IPS-18a (cell line): ENCODE data around the gene SEMA6A.
"Not testable (repeated sequence)": the region's sequence is repeated elsewhere in the genome, so short reads cannot be mapped to it uniquely, and the experiment has no call there.

Experiments
- H3K27ac ChIP-seq: one replicate; pipeline ENCODE4 v1.5.1; 2013; ENCODE audit warnings: low read length
- H3K27me3 ChIP-seq: one replicate; pipeline ENCODE4 v1.6.1; 2013; ENCODE audit warnings: mild to moderate bottlenecking, low read length; ENCODE audit not compliant: control insufficient read depth, insufficient read depth
- H3K36me3 ChIP-seq: one replicate; pipeline ENCODE4 v1.6.1; 2013; ENCODE audit warnings: low read depth, low read length; ENCODE audit not compliant: control insufficient read depth
- H3K4me1 ChIP-seq: one replicate; pipeline ENCODE4 v1.6.1; 2013; ENCODE audit warnings: low read depth, low read length; ENCODE audit not compliant: control insufficient read depth
- H3K4me3 ChIP-seq: one replicate; pipeline ENCODE4 v1.5.1; 2013; ENCODE audit warnings: low read length
- H3K9ac ChIP-seq: one replicate; pipeline ENCODE4 v1.6.1; 2013; ENCODE audit warnings: mild to moderate bottlenecking, low read length, moderate library complexity
- H3K9me3 ChIP-seq: one replicate; pipeline ENCODE4 v1.6.1; 2013; ENCODE audit warnings: low read depth, low read length; ENCODE audit not compliant: control insufficient read depth

Gene SEMA6A

DNA sequence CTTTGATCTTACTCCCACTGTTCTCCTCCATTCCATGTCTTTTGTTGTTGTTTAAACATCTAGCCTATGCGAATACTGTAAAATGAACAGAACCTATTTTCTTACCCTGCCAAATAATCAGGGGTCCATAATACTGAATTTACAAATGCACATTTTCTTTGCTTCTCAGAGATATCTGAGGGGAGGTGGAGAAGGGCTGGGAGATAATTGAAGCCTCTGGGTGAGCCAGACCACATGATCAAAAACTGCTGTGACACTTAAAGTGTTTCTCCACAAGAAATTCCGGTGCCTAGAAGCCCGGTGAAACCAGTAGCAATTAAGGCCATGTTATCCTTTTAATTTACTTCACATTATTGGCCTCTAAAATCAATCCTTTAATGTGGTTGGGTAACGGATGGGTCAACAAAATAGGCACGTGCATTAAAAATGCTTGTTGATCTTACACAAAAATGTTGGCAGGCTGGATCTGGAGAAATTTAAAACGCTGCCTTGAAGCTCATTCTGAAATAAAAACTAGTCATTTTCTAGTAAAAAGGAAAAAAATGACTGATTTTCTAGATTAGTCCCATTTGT, 10.8 kb downstream of the SEMA6A start:
- Histone ChIP-seq H3K36me3 (peaks cover 19% of the 10 kb centered on the region), H3K27me3 (no peaks in the 10 kb centered on the region), H3K9ac (no peak overlapping the region), H3K4me3 (peak overlapping the region; percentile 17), H3K4me1 (peaks cover 97% of the 10 kb centered on the region), H3K27ac (no peak overlapping the region), H3K9me3 (no peaks in the 10 kb centered on the region)

DNA sequence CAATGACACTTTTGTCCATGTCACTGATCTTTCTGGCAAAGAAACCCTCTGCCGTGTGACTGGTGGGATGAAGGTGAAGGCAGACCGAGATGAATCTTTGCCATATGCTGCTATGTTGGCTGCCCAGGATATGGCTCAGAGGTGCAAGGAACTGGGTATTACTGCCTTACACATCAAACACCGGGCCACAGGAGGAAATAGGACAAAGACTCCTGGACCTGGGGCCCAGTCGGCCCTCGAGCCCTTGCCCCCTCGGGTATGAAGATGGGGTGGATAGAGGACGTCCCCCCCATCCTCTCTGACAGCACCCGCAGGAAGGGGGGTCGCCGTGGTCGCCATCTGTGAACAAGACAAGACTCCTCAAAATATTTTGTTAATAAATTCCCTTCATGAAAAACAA, 12.0 kb downstream of the SEMA6A start:
- Histone ChIP-seq H3K9me3 (no peaks in the 10 kb centered on the region), H3K27ac (no peak overlapping the region), H3K9ac (no peak overlapping the region), H3K4me3 (no peak overlapping the region), H3K27me3 (no peaks in the 10 kb centered on the region), H3K36me3 (peaks cover 10% of the 10 kb centered on the region), H3K4me1 (peaks cover 92% of the 10 kb centered on the region)

DNA sequence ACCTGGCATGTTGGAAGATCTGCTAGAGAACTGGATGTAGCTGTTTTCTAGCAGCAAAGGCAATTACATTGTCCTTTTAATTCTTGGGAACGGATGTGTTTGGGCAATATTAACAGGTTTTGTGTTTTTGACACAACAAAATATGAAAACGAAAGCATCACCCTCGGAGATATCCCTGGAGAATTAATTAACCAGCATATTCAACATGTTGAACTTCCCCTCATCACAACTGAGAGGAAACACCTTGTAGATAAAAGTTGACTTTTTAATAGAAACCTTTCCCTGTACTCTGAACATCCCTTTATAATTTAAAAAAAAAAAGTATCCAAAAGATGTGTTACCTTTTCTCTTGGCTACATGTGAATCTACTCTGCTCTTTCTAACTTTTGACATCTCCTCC, 13.0 kb downstream of the SEMA6A start:
- Histone ChIP-seq H3K9ac (no peak overlapping the region), H3K27ac (no peak overlapping the region), H3K4me1 (peaks cover 86% of the 10 kb centered on the region), H3K4me3 (no peak overlapping the region), H3K27me3 (no peaks in the 10 kb centered on the region), H3K36me3 (peaks cover 6% of the 10 kb centered on the region), H3K9me3 (no peaks in the 10 kb centered on the region)

DNA sequence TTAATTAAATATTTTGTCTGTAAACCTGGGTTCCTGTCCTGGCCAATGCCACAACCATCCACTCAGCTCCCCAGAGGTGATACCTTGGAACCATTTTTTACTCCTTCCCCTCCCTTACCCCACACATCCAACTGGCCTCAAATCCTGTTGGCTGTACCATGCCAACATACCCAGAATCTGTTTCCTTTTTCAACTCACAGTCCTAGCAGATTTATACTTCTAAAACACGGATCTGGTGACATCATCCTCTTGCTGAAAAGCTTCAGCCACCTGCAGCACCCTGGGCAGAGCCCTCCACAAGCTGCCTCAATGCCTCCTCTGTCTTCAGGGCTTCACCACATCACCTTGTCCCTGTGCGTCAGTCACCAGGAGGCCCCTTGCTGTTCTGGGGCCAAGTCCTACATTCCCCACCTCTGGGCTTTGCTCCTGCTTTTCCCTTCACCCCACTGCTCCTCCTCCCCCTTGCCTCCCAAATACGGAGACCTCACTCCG, 14.9 kb downstream of the SEMA6A start:
- no peak overlapping the region for H3K27ac ChIP-seq
- peaks cover 72% of the 10 kb centered on the region for H3K4me1 ChIP-seq

DNA sequence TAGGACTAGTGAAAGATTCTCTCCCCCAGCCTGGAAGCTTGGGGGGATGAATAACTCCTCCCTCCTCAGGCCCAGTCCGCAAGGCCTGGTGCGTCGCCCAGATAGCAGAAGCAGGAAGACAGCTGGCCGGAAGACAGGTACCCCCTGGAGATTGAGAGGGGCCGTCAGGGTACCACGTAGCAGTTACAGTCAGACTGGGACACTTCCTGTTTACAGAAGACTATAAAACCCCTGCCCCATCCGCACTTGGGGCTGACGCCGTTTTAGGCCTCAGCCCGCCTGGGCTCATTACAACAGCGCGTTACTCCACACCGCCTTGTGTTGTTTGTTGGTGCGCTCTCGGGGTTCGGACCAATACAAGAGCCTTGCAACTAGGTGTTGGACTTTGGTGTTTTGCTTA, 15.4 kb downstream of the SEMA6A start:
- no peaks in the 10 kb centered on the region for H3K36me3 ChIP-seq
- H3K9ac ChIP-seq = no peak overlapping the region
- no peak overlapping the region for H3K4me3 ChIP-seq
- no peaks in the 10 kb centered on the region for H3K27me3 ChIP-seq
- no peaks in the 10 kb centered on the region for H3K9me3 ChIP-seq
- H3K4me1 ChIP-seq = peaks cover 71% of the 10 kb centered on the region
- H3K27ac ChIP-seq = no peak overlapping the region

More for the DNA sequence above, 14.9 kb downstream of the SEMA6A start:
- Histone ChIP-seq H3K27me3 (no peaks in the 10 kb centered on the region), H3K36me3 (no peaks in the 10 kb centered on the region), H3K4me3 (no peak overlapping the region), H3K9me3 (no peaks in the 10 kb centered on the region), H3K9ac (no peak overlapping the region)

DNA sequence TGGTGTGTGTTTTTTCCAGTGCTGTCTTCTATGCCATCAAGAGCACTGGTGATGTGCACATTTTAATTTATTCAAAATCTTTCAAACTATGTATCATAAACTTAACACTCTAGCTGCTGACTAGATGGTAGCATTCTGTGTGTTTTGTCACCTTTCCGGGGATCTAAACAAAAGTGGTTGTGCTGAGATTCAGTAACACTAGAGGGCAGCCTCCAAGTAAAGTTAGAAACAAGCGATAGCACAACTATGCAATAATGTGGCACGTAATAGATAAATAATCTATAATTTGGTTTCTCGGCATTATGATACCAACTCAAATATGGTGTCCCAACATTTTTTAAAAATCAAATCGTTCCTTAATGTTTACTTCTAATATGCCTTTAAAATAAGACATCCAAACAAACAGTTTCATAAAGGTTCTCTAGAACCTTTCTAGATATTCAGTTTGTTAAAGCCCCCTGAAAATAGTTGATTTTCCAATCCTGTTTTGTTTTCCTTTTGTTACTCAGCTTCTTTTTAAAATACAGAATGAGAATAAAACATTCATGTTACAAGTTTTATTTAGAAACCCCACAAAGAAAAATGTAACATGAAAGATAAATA, 16.9 kb downstream of the SEMA6A start:
- Histone ChIP-seq H3K4me3 (no peak overlapping the region), H3K27ac (no peak overlapping the region), H3K4me1 (peaks cover 68% of the 10 kb centered on the region), H3K36me3 (no peaks in the 10 kb centered on the region), H3K27me3 (no peaks in the 10 kb centered on the region), H3K9ac (no peak overlapping the region), H3K9me3 (no peaks in the 10 kb centered on the region)

DNA sequence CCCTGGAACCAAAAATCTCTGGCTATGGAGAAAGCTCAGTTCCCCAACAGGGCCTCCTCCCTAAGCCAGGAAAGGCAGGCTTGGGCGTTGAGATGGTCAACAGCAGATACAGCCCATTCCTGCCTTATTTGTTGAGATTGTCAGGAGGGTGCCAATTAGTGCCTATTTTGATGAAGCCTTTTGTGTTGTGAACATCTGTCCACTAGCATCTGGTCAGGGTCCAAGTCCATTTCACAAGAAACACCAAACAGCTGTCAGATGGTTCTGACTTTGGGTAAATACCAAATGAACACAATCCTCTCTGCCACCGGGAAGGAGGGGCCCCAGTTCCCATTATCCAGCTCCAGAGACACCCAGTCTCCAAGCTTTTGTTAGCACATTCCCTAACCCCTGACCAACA, 19.9 kb downstream of the SEMA6A start:
- no peaks in the 10 kb centered on the region for H3K27me3 ChIP-seq
- peaks cover 7% of the 10 kb centered on the region for H3K36me3 ChIP-seq
- H3K27ac ChIP-seq = no peak overlapping the region
- H3K9me3 ChIP-seq = no peaks in the 10 kb centered on the region
- peaks cover 58% of the 10 kb centered on the region for H3K4me1 ChIP-seq
- no peak overlapping the region for H3K9ac ChIP-seq
- no peak overlapping the region for H3K4me3 ChIP-seq

DNA sequence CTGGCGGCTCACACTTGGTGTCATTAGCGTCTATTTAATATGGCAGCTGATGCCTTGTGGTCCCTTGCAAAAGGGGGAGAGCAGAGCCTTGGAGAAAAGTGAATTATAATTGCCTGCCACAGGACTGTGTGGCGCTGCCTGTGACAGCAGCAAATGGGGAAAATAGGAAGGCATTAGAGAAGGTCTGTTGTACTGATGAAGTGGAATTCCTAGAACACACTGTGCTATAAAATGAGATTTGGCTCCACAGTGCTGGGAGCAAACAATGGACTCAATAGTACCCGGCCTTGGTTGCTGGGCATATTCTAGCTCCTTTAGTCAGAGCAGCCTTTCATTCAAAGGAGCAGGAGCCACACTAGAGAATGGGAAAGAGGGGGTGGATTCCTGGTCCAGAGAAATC, 21.3 kb downstream of the SEMA6A start:
- peaks cover 47% of the 10 kb centered on the region for H3K4me1 ChIP-seq
- no peak overlapping the region for H3K27ac ChIP-seq
- H3K4me3 ChIP-seq = no peak overlapping the region
- H3K9ac ChIP-seq = no peak overlapping the region
- no peaks in the 10 kb centered on the region for H3K9me3 ChIP-seq
- H3K27me3 ChIP-seq = no peaks in the 10 kb centered on the region
- peaks cover 7% of the 10 kb centered on the region for H3K36me3 ChIP-seq

DNA sequence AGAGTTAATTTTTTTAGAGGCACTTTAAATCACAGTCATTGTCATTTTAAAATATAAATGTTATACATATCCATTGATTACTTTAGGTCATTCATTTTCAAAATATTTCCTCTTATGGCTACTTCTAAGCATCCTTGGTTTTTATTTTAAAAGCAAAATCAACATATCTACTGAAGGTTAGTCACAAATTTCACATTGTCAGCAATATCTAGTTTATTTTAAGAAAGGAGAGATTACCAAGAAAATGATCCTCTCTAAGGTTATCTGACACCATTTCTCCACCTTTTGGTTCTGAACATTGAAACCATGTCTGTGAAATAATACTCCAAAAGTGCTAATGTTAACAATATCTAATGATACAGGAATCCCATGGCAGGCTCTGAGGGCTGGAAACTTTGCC, 24.5 kb downstream of the SEMA6A start:
- Histone ChIP-seq H3K9me3 (peaks cover 3% of the 10 kb centered on the region), H3K4me3 (no peak overlapping the region), H3K9ac (no peak overlapping the region), H3K27ac (no peak overlapping the region), H3K27me3 (no peaks in the 10 kb centered on the region), H3K36me3 (peaks cover 7% of the 10 kb centered on the region), H3K4me1 (peaks cover 38% of the 10 kb centered on the region)

DNA sequence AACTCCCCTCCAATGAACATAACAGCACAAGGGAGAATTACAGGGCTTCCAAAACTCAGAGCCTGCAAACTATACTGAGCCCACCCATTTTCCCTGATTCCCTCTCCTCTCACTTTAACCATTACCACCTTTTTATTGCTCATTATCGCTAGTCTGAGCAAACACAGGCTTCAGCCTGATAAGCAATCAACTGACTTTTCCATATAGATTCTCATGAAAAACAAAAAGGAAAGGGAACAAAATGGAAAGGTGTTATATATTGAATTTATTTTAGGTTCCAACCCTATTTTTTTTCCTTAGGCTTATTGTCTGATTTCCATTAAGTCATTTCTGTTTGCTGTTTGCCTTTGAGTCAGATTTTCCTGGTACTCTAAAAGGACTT, 27.9 kb downstream of the SEMA6A start:
- H3K27me3 ChIP-seq = no peaks in the 10 kb centered on the region
- H3K27ac ChIP-seq = no peak overlapping the region
- no peak overlapping the region for H3K9ac ChIP-seq
- H3K4me3 ChIP-seq = no peak overlapping the region
- H3K36me3 ChIP-seq = peaks cover 1% of the 10 kb centered on the region
- peaks cover 16% of the 10 kb centered on the region for H3K4me1 ChIP-seq
- H3K9me3 ChIP-seq = peaks cover 3% of the 10 kb centered on the region

DNA sequence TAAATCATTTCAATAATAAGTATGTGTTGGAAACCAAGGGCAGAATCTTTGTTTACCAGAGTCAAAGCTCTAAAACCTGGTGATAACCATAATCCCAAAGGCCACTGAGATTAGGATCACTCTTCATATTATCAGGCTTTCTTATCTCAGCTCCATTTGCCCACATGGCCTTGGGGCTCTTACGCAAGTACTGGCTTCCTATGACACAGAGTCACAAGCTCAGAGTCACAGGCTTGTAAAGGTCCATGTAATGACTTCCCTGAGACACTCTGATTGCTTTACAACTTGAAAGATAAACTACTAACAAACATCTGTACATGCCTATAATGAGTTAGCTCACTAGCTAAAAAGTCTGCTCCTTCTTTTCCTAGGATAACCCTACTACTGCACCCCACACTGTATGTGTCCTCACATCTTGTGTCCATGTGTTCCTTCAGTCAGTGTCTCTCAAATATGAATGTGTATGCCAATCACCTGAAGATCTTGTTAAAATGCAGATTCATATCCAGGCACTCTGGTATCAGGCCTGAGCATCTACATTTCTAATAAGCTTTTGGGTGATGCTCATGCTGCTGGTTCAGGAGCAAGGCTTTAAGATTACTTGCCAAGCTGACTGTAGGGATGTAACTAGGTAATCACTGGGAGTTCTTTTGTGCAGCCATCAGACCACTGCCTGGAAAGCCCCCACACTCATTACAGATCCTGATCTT, 28.4 kb downstream of the SEMA6A start:
- Histone ChIP-seq H3K36me3 (no peaks in the 10 kb centered on the region), H3K4me1 (peaks cover 11% of the 10 kb centered on the region)

DNA sequence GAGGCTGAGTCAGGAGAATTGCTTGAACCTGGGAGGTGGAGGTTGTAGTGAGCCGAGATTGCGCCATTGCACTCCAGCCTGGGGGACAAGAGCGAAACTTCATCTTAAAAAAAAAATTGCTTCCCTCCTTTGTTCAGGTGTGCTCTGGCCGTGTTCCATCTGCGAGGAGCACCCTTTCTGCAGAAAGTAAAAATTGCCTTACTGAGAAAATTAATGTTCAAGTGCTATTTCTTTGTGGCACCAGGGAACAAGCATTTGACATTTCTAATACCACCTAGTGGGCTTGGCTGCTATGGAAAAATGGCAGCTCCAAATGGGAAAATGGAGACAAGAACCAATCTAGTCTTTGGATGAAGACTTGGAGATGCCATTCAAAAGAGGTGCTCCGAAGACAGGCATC, 29.2 kb downstream of the SEMA6A start:
- H3K9me3 ChIP-seq, H3K4me3 ChIP-seq, H3K36me3 ChIP-seq, H3K9ac ChIP-seq, H3K27me3 ChIP-seq, H3K27ac ChIP-seq, H3K4me1 ChIP-seq: not testable (repeated sequence)

More for the DNA sequence above, 28.4 kb downstream of the SEMA6A start:
- no peak overlapping the region for H3K9ac ChIP-seq
- H3K4me3 ChIP-seq = no peak overlapping the region
- H3K9me3 ChIP-seq = peaks cover 3% of the 10 kb centered on the region
- H3K27me3 ChIP-seq = no peaks in the 10 kb centered on the region
- H3K27ac ChIP-seq = no peak overlapping the region
